Caco-2 (cell line): ENCODE data around the gene ELFN1. TPM values are rescaled to one million over a fixed set of nuclear protein-coding genes. Genes with fewer than 3 reads are reported as not detected.

Source experiments
- BruUV-seq: library from RNA; stranded (reverse); fragments of 400-500 nt; replicated peaks from 2 replicates; lab custom pipeline; 2021; lab: Mats Ljungman, UMichigan
- CTCF ChIA-PET: fragments of 300-600 bp; sonication (Branson Sonifier 250); formaldehyde crosslinking; loops from one replicate; lab custom pipeline; 2022; ENCODE audit warnings: antibody characterized with exemption; lab: Charles Lee
- POLR2A ChIA-PET: fragments of 300-600 bp; sonication (Branson Sonifier 250); formaldehyde crosslinking; loops from one replicate; lab custom pipeline; 2022; ENCODE audit warnings: antibody characterized with exemption; lab: Charles Lee
- DNase-seq, 2 experiments: peaks; one replicate each; pipeline versions ENCODE4 v3.0.0 to v3.0.0-alpha.2; 2020 to 2022
- H3K27me3 ChIP-seq: replicated peaks from 2 replicates; pipeline ENCODE4 v1.6.0; 2011; ENCODE audit warnings: low read length; ENCODE audit not compliant: control insufficient read depth, insufficient read depth
- H3K36me3 ChIP-seq: 2 replicates; pipeline ENCODE4 v1.5.1; 2011; ENCODE audit warnings: low read length; ENCODE audit not compliant: control insufficient read depth, insufficient read depth
- H3K4me1 ChIP-seq: fragments of 250-450 bp; sonication (Bioruptor Pico); 2 replicates; pipeline ENCODE4 v1.5.1; 2020; ENCODE audit warnings: mild to moderate bottlenecking
- H3K4me3 ChIP-seq: 2 replicates; pipeline ENCODE4 v1.5.1; 2011; ENCODE audit warnings: low read depth, mild to moderate bottlenecking, control low read depth, low read length
- H3K9me3 ChIP-seq: fragments of 250-450 bp; sonication (Bioruptor Pico); 2 replicates; pipeline ENCODE4 v1.5.1; 2020; ENCODE audit warnings: mild to moderate bottlenecking, moderate library complexity
- H3K27ac Mint-ChIP-seq: one replicate; pipeline ENCODE4 v1.8.0; 2022; ENCODE audit warnings: mixed read lengths; ENCODE audit not compliant: unreplicated experiment
- H3K27me3 Mint-ChIP-seq: one replicate; pipeline ENCODE4 v1.8.0; 2022; ENCODE audit warnings: mixed read lengths; ENCODE audit not compliant: insufficient read depth, unreplicated experiment
- H3K36me3 Mint-ChIP-seq: one replicate; pipeline ENCODE4 v1.8.0; 2022; ENCODE audit warnings: mild to moderate bottlenecking, mixed read lengths; ENCODE audit not compliant: insufficient read depth, unreplicated experiment
- H3K4me1 Mint-ChIP-seq: one replicate; pipeline ENCODE4 v1.8.0; 2022; ENCODE audit warnings: low read depth, mixed read lengths; ENCODE audit not compliant: unreplicated experiment
- H3K4me3 Mint-ChIP-seq: one replicate; pipeline ENCODE4 v1.8.0; 2022; ENCODE audit warnings: mild to moderate bottlenecking, moderate library complexity, mixed read lengths; ENCODE audit not compliant: unreplicated experiment
- H3K9me3 Mint-ChIP-seq: one replicate; pipeline ENCODE4 v1.8.0; 2022; ENCODE audit warnings: mixed read lengths; ENCODE audit not compliant: unreplicated experiment
- CTCF ChIP-seq, 2 experiments: fragments of 200-600 bp in 1 of 2; IDR thresholded peaks; 1 replicate in 1 of 2; 2 replicates in 1 of 2; pipeline versions ENCODE4 v1.5.1 to v1.8.0; 2011 to 2022; ENCODE audit warnings: antibody characterized with exemption in 1 of 2, control low read depth in 1 of 2, inconsistent platforms in 1 of 2, low read depth in 1 of 2, low read length in 1 of 2, mild to moderate bottlenecking in 1 of 2, moderate library complexity in 1 of 2; ENCODE audit not compliant: insufficient read depth in 1 of 2, severe bottlenecking in 1 of 2, unreplicated experiment in 1 of 2
- intact Hi-C: fragments of 100-400 bp; cut with micrococcal nuclease; formaldehyde crosslinking; loops from one replicate; pipeline ENCODE4 v1.10.0; 2022; ENCODE audit not compliant: unreplicated experiment
- total RNA-seq: library from RNA; stranded (reverse); gene quantifications from 2 replicates; pipeline ENCODE4 v1.2.3, GENCODE V29; 2022

ELFN1 gene
- total RNA-seq, 1 experiment from 2014 or later: 2.3 TPM

GRCh38 chr7:1651891-1652290, 18.2 kb upstream of the ELFN1 start:
- no peaks in the 10 kb centered on the region for H3K36me3 ChIP-seq
- TF ChIP-seq CTCF (IDR thresholded peaks at IDR 0.05; ENCODE audit: insufficient read depth in 1 of 2, low read depth in 1 of 2, low read length in 1 of 2, severe bottlenecking in 1 of 2, unreplicated experiment in 1 of 2): no peak
- BruUV-seq: no TSS peak
- H3K4me1 Mint-ChIP-seq: no peaks in the 10 kb centered on the region
- H3K9me3 Mint-ChIP-seq: no peaks in the 10 kb centered on the region
- no peaks in the 10 kb centered on the region for H3K36me3 Mint-ChIP-seq
- no peaks in the 10 kb centered on the region for H3K4me1 ChIP-seq
- peaks cover 8% of the 10 kb centered on the region for H3K27me3 Mint-ChIP-seq
- no peak overlapping the region for H3K4me3 ChIP-seq
- H3K4me3 Mint-ChIP-seq: no peak overlapping the region
- DNase-seq: no peak
- POLR2A ChIA-PET: no interaction called here
- CTCF ChIA-PET: no interaction called here
- intact Hi-C loops: no loop called here
- no peaks in the 10 kb centered on the region for H3K27me3 ChIP-seq
- no peaks in the 10 kb centered on the region for H3K9me3 ChIP-seq
- no peak overlapping the region for H3K27ac Mint-ChIP-seq

GRCh38 chr7:1653500-1653899, 16.6 kb upstream of the ELFN1 start:
- no peak overlapping the region for H3K4me3 ChIP-seq
- no peaks in the 10 kb centered on the region for H3K36me3 ChIP-seq
- Mint-ChIP-seq H3K4me1 (no peaks in the 10 kb centered on the region), H3K27ac (no peak overlapping the region), H3K9me3 (no peaks in the 10 kb centered on the region), H3K4me3 (no peak overlapping the region), H3K36me3 (no peaks in the 10 kb centered on the region), H3K27me3 (peaks cover 11% of the 10 kb centered on the region)
- H3K9me3 ChIP-seq: no peaks in the 10 kb centered on the region
- no peak for TF ChIP-seq CTCF (IDR thresholded peaks at IDR 0.05; ENCODE audit: insufficient read depth in 1 of 2, low read depth in 1 of 2, low read length in 1 of 2, severe bottlenecking in 1 of 2, unreplicated experiment in 1 of 2)
- H3K27me3 ChIP-seq: no peaks in the 10 kb centered on the region
- ChIA-PET CTCF (no interaction called here), POLR2A (no interaction called here)
- no TSS peak for BruUV-seq
- no peak for DNase-seq
- intact Hi-C loops: no loop called here
- H3K4me1 ChIP-seq: no peaks in the 10 kb centered on the region

DNA sequence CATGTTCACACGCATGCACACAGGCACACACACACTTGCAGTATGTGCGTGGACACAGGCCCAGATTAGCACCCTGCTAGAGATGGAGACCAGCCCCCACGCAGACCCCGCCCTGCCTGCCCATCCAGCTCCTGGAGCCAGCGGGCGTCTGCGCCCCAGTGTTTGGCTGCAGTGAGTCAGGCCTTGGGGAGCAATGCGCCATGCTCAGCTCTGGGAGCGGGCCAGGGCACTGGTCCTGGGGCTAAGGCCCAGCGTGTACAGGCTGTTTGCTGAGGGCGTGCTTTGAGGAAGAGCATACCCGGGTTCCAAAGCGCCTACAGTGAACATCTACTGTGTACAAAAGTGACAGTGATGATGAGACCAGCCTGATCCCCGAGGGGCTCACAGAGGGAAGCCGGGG, 16.0 kb upstream of the ELFN1 start:
- Histone ChIP-seq H3K36me3 (no peaks in the 10 kb centered on the region), H3K4me3 (no peak overlapping the region), H3K4me1 (no peaks in the 10 kb centered on the region), H3K27me3 (no peaks in the 10 kb centered on the region), H3K9me3 (no peaks in the 10 kb centered on the region)
- TF ChIP-seq CTCF (IDR thresholded peaks at IDR 0.05; ENCODE audit: insufficient read depth in 1 of 2, low read depth in 1 of 2, low read length in 1 of 2, severe bottlenecking in 1 of 2, unreplicated experiment in 1 of 2): no peak
- Mint-ChIP-seq H3K27me3 (peaks cover 13% of the 10 kb centered on the region), H3K27ac (no peak overlapping the region), H3K4me3 (no peak overlapping the region), H3K36me3 (no peaks in the 10 kb centered on the region), H3K4me1 (no peaks in the 10 kb centered on the region), H3K9me3 (no peaks in the 10 kb centered on the region)
- ChIA-PET POLR2A (no interaction called here), CTCF (no interaction called here)
- no peak for DNase-seq
- BruUV-seq: no TSS peak
- intact Hi-C loops: no loop called here
